ENCODE measurements around the gene BET1L.

- TF ChIP-seq SIN3A (IDR thresholded peaks at IDR 0.05; ENCODE audit: low read depth, low read length) (no peak), NFXL1 (IDR thresholded peaks at IDR 0.05; ENCODE audit: borderline replicate concordance) (no peak), BHLHE40 (IDR thresholded peaks at IDR 0.05; ENCODE audit: borderline replicate concordance in 1 of 2, low read depth in 2 of 2, low read length in 1 of 2) (no peak), POLR2AphosphoS5 (IDR thresholded peaks at IDR 0.05; ENCODE audit: low read length) (no peak), ASH2L (IDR thresholded peaks at IDR 0.05; ENCODE audit: borderline replicate concordance, low read depth) (no peak), POLR2AphosphoS2 (IDR thresholded peaks at IDR 0.05; ENCODE audit: low read depth, low read length) (no peak), SP1 (IDR thresholded peaks at IDR 0.05; ENCODE audit: low read depth, low read length) (no peak)
- TF ChIP-seq, protein P1, sequence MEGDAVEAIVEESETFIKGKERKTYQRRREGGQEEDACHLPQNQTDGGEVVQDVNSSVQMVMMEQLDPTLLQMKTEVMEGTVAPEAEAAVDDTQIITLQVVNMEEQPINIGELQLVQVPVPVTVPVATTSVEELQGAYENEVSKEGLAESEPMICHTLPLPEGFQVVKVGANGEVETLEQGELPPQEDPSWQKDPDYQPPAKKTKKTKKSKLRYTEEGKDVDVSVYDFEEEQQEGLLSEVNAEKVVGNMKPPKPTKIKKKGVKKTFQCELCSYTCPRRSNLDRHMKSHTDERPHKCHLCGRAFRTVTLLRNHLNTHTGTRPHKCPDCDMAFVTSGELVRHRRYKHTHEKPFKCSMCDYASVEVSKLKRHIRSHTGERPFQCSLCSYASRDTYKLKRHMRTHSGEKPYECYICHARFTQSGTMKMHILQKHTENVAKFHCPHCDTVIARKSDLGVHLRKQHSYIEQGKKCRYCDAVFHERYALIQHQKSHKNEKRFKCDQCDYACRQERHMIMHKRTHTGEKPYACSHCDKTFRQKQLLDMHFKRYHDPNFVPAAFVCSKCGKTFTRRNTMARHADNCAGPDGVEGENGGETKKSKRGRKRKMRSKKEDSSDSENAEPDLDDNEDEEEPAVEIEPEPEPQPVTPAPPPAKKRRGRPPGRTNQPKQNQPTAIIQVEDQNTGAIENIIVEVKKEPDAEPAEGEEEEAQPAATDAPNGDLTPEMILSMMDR (IDR thresholded peaks at IDR 0.05 in 2 of 3, conservative IDR thresholded peaks at IDR 0.05 in 1 of 3; ENCODE audit: control insufficient read depth in 2 of 3, extremely low read depth in 1 of 3, insufficient read depth in 1 of 3, low read depth in 3 of 3, low read length in 3 of 3): no peak
These were observed 4.5 kb upstream of the BET1L start for GRCh38 chr11:211741-212140.

All from GM12878 (cell line).